NCI-H187 treated with DMSO at 0.1 percent for 48 hours (cell line): ENCODE data around the gene MED17.

Experiments used
- DNase-seq: peaks from one replicate; lab custom pipeline; 2025; lab: John Stamatoyannopoulos, UW

The MED17 gene

GRCh38 chr11:93817426-93818348, 33.6 kb downstream of the MED17 start:
- DNase-seq, result no peak

- no peak for DNase-seq
Measured at GRCh38 chr11:93819966-93820695, 36.0 kb downstream of the MED17 start.

GRCh38 chr11:93820847-93821246, 36.8 kb downstream of the MED17 start:
- no peak for DNase-seq

GRCh38 chr11:93821617-93822016, 37.5 kb downstream of the MED17 start:
- no peak for DNase-seq

GRCh38 chr11:93822359-93822758, 38.3 kb downstream of the MED17 start:
- no peak for DNase-seq

GRCh38 chr11:93823210-93823609, 39.1 kb downstream of the MED17 start:
- DNase-seq, result no peak

- DNase-seq, result no peak
Measured at GRCh38 chr11:93827363-93827762, 43.3 kb downstream of the MED17 start.

GRCh38 chr11:93829598-93829997, 45.5 kb downstream of the MED17 start:
- no peak for DNase-seq

GRCh38 chr11:93831343-93832127, 47.5 kb downstream of the MED17 start:
- no peak for DNase-seq

GRCh38 chr11:93832780-93833179, 48.7 kb downstream of the MED17 start:
- DNase-seq, result no peak

GRCh38 chr11:93838967-93839366, 54.9 kb downstream of the MED17 start:
- no peak for DNase-seq

GRCh38 chr11:93840180-93840579, 56.1 kb downstream of the MED17 start:
- no peak for DNase-seq

- DNase-seq, result no peak
Measured at GRCh38 chr11:93840981-93841380, 56.9 kb downstream of the MED17 start.

GRCh38 chr11:93841446-93841845, 57.4 kb downstream of the MED17 start:
- no peak for DNase-seq

- DNase-seq, result no peak
Measured at GRCh38 chr11:93842034-93842433, 58.0 kb downstream of the MED17 start.

- no peak for DNase-seq
Measured at GRCh38 chr11:93842461-93842860, 58.4 kb downstream of the MED17 start.

- DNase-seq, result no peak
Measured at GRCh38 chr11:93843906-93844305, 59.8 kb downstream of the MED17 start.

GRCh38 chr11:93844568-93844967, 60.5 kb downstream of the MED17 start:
- DNase-seq, result no peak

- no peak for DNase-seq
Measured at GRCh38 chr11:93845181-93846092, 61.4 kb downstream of the MED17 start.

- no peak for DNase-seq
Measured at GRCh38 chr11:93846411-93846810, 62.3 kb downstream of the MED17 start.

- no peak for DNase-seq
Measured at GRCh38 chr11:93849201-93849600, 65.1 kb downstream of the MED17 start.
